IMR-90 (cell line): ENCODE results near the gene CAMK2G. TPM values are rescaled to one million over a fixed set of nuclear protein-coding genes. Genes with fewer than 3 reads are reported as not detected.

Source experiments
- ATAC-seq: fragments of 200-7000 bp; cut with Tn5 transposase; 2 replicates; pipeline ENCODE4 v1.9.1; 2020; ENCODE audit warnings: low read depth, mild to moderate bottlenecking, moderate library complexity
- BruUV-seq: library from RNA; stranded (reverse); fragments of 400-500 nt; replicated peaks from 2 replicates; lab custom pipeline; 2021; lab: Mats Ljungman, UMichigan
- CTCF ChIA-PET: fragments of 300-600 bp; formaldehyde crosslinking; extraction: SDS; loops from one replicate; lab custom pipeline; 2021; ENCODE audit warnings: antibody characterized with exemption; lab: Yijun Ruan, JAX
- POLR2A ChIA-PET: fragments of 300-600 bp; sonication (Branson Sonifier 250); formaldehyde crosslinking; loops from one replicate; lab custom pipeline; 2022; ENCODE audit warnings: antibody characterized with exemption; ENCODE audit not compliant: unreplicated experiment; lab: Charles Lee
- DNase-seq: peaks from one replicate; pipeline ENCODE4 v3.0.0; 2013
- H2AFZ ChIP-seq: replicated peaks from 2 replicates; pipeline ENCODE3; 2013; ENCODE audit warnings: low read length, mild to moderate bottlenecking; ENCODE audit not compliant: poor library complexity
- H2AK5ac ChIP-seq: 2 replicates; pipeline ENCODE4 v1.6.1; 2013; ENCODE audit warnings: low read depth, low read length, inconsistent platforms
- H2AK9ac ChIP-seq: replicated peaks from 2 replicates; pipeline ENCODE3; 2013; ENCODE audit warnings: mild to moderate bottlenecking, low read depth, low read length, moderate library complexity; ENCODE audit not compliant: poor library complexity
- H2BK120ac ChIP-seq: 2 replicates; pipeline ENCODE4 v1.6.1; 2013; ENCODE audit warnings: low read depth, low read length, inconsistent platforms
- H2BK15ac ChIP-seq: 3 replicates; pipeline ENCODE4 v1.6.1; 2013; ENCODE audit warnings: low read depth, low read length, inconsistent platforms
- H2BK20ac ChIP-seq: 2 replicates; pipeline ENCODE4 v1.6.1; 2013; ENCODE audit warnings: low read depth, mild to moderate bottlenecking, inconsistent platforms, low read length, moderate library complexity
- H2BK5ac ChIP-seq: 2 replicates; pipeline ENCODE4 v1.6.1; 2013; ENCODE audit warnings: mild to moderate bottlenecking, low read depth, low read length, inconsistent platforms; ENCODE audit not compliant: poor library complexity, severe bottlenecking
- H3K14ac ChIP-seq: replicated peaks from 2 replicates; pipeline ENCODE4 v1.6.1; 2013; ENCODE audit warnings: low read depth, low read length, inconsistent platforms
- H3K18ac ChIP-seq: 2 replicates; pipeline ENCODE4 v1.6.1; 2013; ENCODE audit warnings: low read depth, low read length, control low read depth
- H3K23ac ChIP-seq: 2 replicates; pipeline ENCODE4 v1.6.1; 2013; ENCODE audit warnings: low read depth, low read length, inconsistent platforms
- H3K27ac ChIP-seq: 2 replicates; pipeline ENCODE4 v1.5.1; 2013; ENCODE audit warnings: mild to moderate bottlenecking, control low read depth, low read length; ENCODE audit not compliant: insufficient read depth
- H3K27me3 ChIP-seq: 2 replicates; pipeline ENCODE4 v1.6.1; 2013; ENCODE audit warnings: low read length; ENCODE audit not compliant: control insufficient read depth, insufficient read depth
- H3K36me3 ChIP-seq: 2 replicates; pipeline ENCODE4 v1.6.1; 2013; ENCODE audit warnings: low read length, mixed read lengths; ENCODE audit not compliant: control insufficient read depth, insufficient read depth
- H3K4ac ChIP-seq: 2 replicates; pipeline ENCODE4 v1.6.1; 2013; ENCODE audit warnings: low read depth, low read length, inconsistent platforms
- H3K4me1 ChIP-seq: 2 replicates; pipeline ENCODE4 v1.6.1; 2013; ENCODE audit warnings: low read length, mixed read lengths; ENCODE audit not compliant: control insufficient read depth, insufficient read depth
- H3K4me2 ChIP-seq: 2 replicates; pipeline ENCODE4 v1.6.1; 2013; ENCODE audit warnings: low read depth, mild to moderate bottlenecking, control low read depth, low read length, moderate library complexity
- H3K4me3 ChIP-seq: 2 replicates; pipeline ENCODE4 v1.5.1; 2013; ENCODE audit warnings: low read depth, mild to moderate bottlenecking, control low read depth, low read length, moderate library complexity; ENCODE audit not compliant: insufficient read depth
- H3K56ac ChIP-seq: 2 replicates; pipeline ENCODE4 v1.6.1; 2013; ENCODE audit warnings: low read length, inconsistent platforms; ENCODE audit not compliant: insufficient read depth; ENCODE audit errors: extremely low read depth
- H3K79me1 ChIP-seq, 2 experiments: 2 replicates each; pipeline ENCODE4 v1.6.1; 2013; ENCODE audit warnings: low read length in 2 of 2, inconsistent platforms in 1 of 2, low read depth in 1 of 2
- H3K9ac ChIP-seq: 2 replicates; pipeline ENCODE4 v1.6.1; 2013; ENCODE audit warnings: low read depth, low read length, control low read depth
- H3K9me1 ChIP-seq: 2 replicates; pipeline ENCODE4 v1.6.1; 2013; ENCODE audit warnings: low read length, inconsistent platforms; ENCODE audit not compliant: insufficient read depth
- H3K9me3 ChIP-seq: 2 replicates; pipeline ENCODE4 v1.6.1; 2013; ENCODE audit warnings: low read length; ENCODE audit not compliant: control insufficient read depth, insufficient read depth
- H4K20me1 ChIP-seq: 2 replicates; pipeline ENCODE4 v1.6.1; 2013; ENCODE audit warnings: low read length, inconsistent platforms; ENCODE audit not compliant: insufficient read depth
- H4K5ac ChIP-seq: 2 replicates; pipeline ENCODE4 v1.6.1; 2013; ENCODE audit warnings: mild to moderate bottlenecking, low read depth, low read length, control low read depth
- H4K8ac ChIP-seq, 2 experiments: 2 replicates each; pipeline ENCODE4 v1.6.1; 2013; ENCODE audit warnings: low read depth in 2 of 2, low read length in 2 of 2, control low read depth in 1 of 2, inconsistent platforms in 1 of 2
- H4K91ac ChIP-seq: 2 replicates; pipeline ENCODE4 v1.6.1; 2013; ENCODE audit warnings: low read depth, low read length, inconsistent platforms; ENCODE audit not compliant: insufficient read depth
- CTCF ChIP-seq: conservative IDR thresholded peaks from 2 replicates; pipeline ENCODE4 v1.5.1; 2012; ENCODE audit warnings: mild to moderate bottlenecking, low read depth, low read length, improper control_type of control experiment
- FOS ChIP-seq: fragments of 150-350 bp; IDR thresholded peaks from 2 replicates; pipeline ENCODE4 v1.6.1; 2016; ENCODE audit warnings: low read depth, low read length
- MAFK ChIP-seq: IDR thresholded peaks from 2 replicates; pipeline ENCODE4 v1.6.1; 2012; ENCODE audit warnings: low read depth, low read length, improper control_type of control experiment
- WGBS, 2 experiments: methylation state at CpG; one replicate each; pipeline versions ENCODE4 v1.1.5 to v1.1.7; 2013; ENCODE audit warnings: missing lambda C conversion rate in 2 of 2; ENCODE audit not compliant: insufficient read length in 1 of 2; ENCODE audit errors: extremely low coverage in 2 of 2; 5-methylcytosine and 5-hydroxymethylcytosine counted together
- dilution Hi-C: fragments of 300-500 bp; cut with HindIII; formaldehyde crosslinking; loops from one replicate; pipeline ENCODE4 v1.14.3; 2018; ENCODE audit warnings: low sequenced_read_pairs; ENCODE audit not compliant: unreplicated experiment
- in situ Hi-C: fragments of 300-500 bp; cut with MboI; formaldehyde crosslinking; loops from 3 replicates; pipeline ENCODE4 v1.14.3; 2019; ENCODE audit warnings: low sequenced_read_pairs, inconsistent platforms, mixed read lengths
- intact Hi-C: fragments of 100-400 bp; cut with micrococcal nuclease; formaldehyde crosslinking; loops from 2 replicates; pipeline ENCODE4 v1.10.0; 2022
- polyA plus RNA-seq, 3 experiments: library from polyadenylated mRNA; depleted of rRNA; stranded (reverse); fragments of >200 nt; gene quantifications; 2 replicates each; pipeline ENCODE4 v1.2.3, GENCODE V29; 2012; ENCODE audit warnings: low replicate concordance in 1 of 3
- total RNA-seq: library from RNA; depleted of rRNA; stranded (reverse); fragments of >200 nt; gene quantifications from 2 replicates; pipeline ENCODE4 v1.2.3, GENCODE V29; 2012

CAMK2G gene
- total and polyA plus RNA-seq, 2 of the 4 experiments (the other 2 are of a cell fraction), result 20.4 to 25.4 TPM

GRCh38 chr10:73807471-73807870, 66.9 kb downstream of the CAMK2G start:
- Histone ChIP-seq H3K27ac (no peak overlapping the region), H3K9me3 (no peaks in the 10 kb centered on the region), H3K4me1 (0 out of 2 replicates have a peak, but pooled peaks cover 2% of the 10 kb centered on the region), H4K5ac (no peak overlapping the region), H3K9me1 (peaks cover 16% of the 10 kb centered on the region), H3K23ac (no peak overlapping the region), H2AK9ac (no peak overlapping the region), H3K9ac (no peak overlapping the region), H3K14ac (no peak overlapping the region), H2BK20ac (no peak overlapping the region), H2BK5ac (no peak overlapping the region), H3K36me3 (peaks cover 47% of the 10 kb centered on the region), H3K4me2 (no peak overlapping the region), H4K91ac (no peak overlapping the region), H3K27me3 (no peaks in the 10 kb centered on the region), H2AK5ac (no peak overlapping the region), H2BK120ac (no peak overlapping the region), H2BK15ac (no peak overlapping the region), H3K56ac (no peak overlapping the region), H3K18ac (no peak overlapping the region), H3K4ac (no peak overlapping the region), H3K4me3 (no peak overlapping the region), H2AFZ (no peak overlapping the region), H3K79me1 (peaks cover 14 to 50% of the 10 kb centered on the region in 2 experiments), H4K8ac (no peak overlapping the region), H4K20me1 (no peaks in the 10 kb centered on the region)
- no peak for DNase-seq
- CTCF ChIA-PET, result no interaction called here
- no peak for ATAC-seq
- in situ Hi-C loops (no loop called here), intact Hi-C loops (no loop called here), dilution Hi-C loops (no loop called here)
- POLR2A ChIA-PET, result no interaction called here
- 96% methylated on average over 7 of the region's 14 CpGs; no CpG with 5 or more reads in 1 of the 2 experiments for WGBS, 2 experiments
- BruUV-seq, result no TSS peak
- TF ChIP-seq MAFK, result no peak
- no peak for TF ChIP-seq FOS
- no peak for TF ChIP-seq CTCF
